ENCODE data around the gene ADPRM.

DNA sequence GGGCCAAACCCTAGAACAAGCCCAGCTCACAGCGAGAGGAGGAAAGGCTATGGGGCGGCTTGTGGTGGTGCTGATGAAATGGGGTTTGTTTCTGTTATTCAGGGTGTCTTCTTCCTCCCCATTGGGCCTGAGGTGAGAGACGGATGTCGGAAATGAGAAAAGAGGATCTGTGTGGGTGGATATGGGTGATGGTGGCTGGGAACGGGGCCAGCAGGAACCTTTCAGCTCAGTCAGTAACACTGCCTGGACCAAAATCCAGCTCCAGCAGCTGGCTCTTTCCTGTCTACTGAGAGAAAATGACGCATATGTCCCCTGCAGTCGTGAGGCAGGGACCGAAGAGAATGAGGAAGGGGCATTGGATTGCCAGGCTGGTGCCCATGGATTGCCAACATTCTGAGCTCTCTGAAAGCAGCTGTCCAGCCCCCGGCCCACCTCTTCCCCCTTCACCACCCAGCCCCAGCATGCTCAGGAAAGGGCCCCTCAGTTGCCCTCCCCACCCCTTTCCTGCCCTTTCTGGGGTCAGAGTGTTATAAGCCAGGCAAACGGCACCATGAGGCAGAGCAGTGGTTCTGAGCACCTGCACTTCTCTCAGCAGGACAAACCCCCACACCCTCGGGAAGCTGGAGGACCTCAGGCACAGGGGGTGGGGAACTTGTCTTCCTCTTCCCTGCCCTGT lies 44.3 kb upstream of the ADPRM start:
- TF ChIP-seq CTCF (IDR thresholded peaks at IDR 0.05; ENCODE audit: poor library complexity) (no peak), EZH2 (IDR thresholded peaks at IDR 0.05; ENCODE audit: borderline replicate concordance) (no peak)
